ENCODE measurements around the gene THBS2.

DNA sequence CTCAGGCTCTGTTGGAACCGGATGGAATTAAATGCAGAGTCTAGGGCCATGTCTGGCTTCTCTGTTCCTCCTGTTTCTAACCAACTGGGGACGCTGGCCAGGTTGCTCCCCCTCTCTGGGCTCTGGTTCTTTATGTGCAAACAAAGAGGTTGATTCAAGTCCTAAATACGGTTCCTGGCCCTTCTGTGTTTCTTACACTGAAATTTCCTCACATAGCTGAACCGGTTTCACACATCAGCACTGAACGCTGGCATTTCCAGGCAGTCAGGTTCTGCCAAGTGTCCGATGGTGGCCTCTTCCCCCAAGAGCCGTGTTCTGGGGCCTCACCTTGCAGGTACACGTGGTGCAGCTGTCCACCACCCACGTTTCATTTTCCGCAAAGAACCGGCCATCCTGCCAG, 13.5 kb downstream of the THBS2 start:
- TF ChIP-seq, protein P1, sequence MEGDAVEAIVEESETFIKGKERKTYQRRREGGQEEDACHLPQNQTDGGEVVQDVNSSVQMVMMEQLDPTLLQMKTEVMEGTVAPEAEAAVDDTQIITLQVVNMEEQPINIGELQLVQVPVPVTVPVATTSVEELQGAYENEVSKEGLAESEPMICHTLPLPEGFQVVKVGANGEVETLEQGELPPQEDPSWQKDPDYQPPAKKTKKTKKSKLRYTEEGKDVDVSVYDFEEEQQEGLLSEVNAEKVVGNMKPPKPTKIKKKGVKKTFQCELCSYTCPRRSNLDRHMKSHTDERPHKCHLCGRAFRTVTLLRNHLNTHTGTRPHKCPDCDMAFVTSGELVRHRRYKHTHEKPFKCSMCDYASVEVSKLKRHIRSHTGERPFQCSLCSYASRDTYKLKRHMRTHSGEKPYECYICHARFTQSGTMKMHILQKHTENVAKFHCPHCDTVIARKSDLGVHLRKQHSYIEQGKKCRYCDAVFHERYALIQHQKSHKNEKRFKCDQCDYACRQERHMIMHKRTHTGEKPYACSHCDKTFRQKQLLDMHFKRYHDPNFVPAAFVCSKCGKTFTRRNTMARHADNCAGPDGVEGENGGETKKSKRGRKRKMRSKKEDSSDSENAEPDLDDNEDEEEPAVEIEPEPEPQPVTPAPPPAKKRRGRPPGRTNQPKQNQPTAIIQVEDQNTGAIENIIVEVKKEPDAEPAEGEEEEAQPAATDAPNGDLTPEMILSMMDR (IDR thresholded peaks at IDR 0.05), result no peak
- no peak for TF ChIP-seq EZH2 (IDR thresholded peaks at IDR 0.05)
